Upper lobe of right lung (tissue), 1 donor: Measurements from ENCODE around the gene TMED7. TPM values are rescaled to one million over a fixed set of nuclear protein-coding genes. Genes with fewer than 3 reads are reported as not detected.

Experiments
- ATAC-seq: fragments of 200-7000 bp; cut with Tn5 transposase; one replicate; pipeline ENCODE4 v1.9.1; 2020; ENCODE audit warnings: mild to moderate bottlenecking, moderate library complexity
- DNase-seq: peaks from one replicate; pipeline ENCODE4 v3.0.0-alpha.2; 2020
- H3K27ac ChIP-seq: fragments of 200-600 bp; one replicate; pipeline ENCODE4 v1.8.0; 2022
- H3K27me3 ChIP-seq: fragments of 200-600 bp; one replicate; pipeline ENCODE4 v1.8.0; 2022; ENCODE audit warnings: mild to moderate bottlenecking
- H3K36me3 ChIP-seq: fragments of 200-600 bp; one replicate; pipeline ENCODE4 v1.8.0; 2022
- H3K4me1 ChIP-seq: fragments of 200-600 bp; one replicate; pipeline ENCODE4 v1.8.0; 2022
- H3K4me3 ChIP-seq: fragments of 200-600 bp; one replicate; pipeline ENCODE4 v1.8.0; 2022; ENCODE audit warnings: mild to moderate bottlenecking
- H3K9me3 ChIP-seq: fragments of 200-600 bp; one replicate; pipeline ENCODE4 v1.8.0; 2022
- intact Hi-C: fragments of 100-400 bp; cut with DNase I; formaldehyde crosslinking; loops from one replicate; pipeline ENCODE4 v1.11.0; 2022
- total RNA-seq: library from RNA; stranded (reverse); fragmentation: NEBNext Ultra II Directional; extraction: Animal tissue kit (Norgen Biotek cat#: 25700); gene quantifications from one replicate; pipeline ENCODE4 v1.2.1, GENCODE V29; 2021
- TF ChIP-seq, protein P1 (sequence below): fragments of 200-600 bp; IDR thresholded peaks from one replicate; pipeline ENCODE4 v1.8.0; 2022; ENCODE audit warnings: antibody characterized with exemption
- donor health status: DM: no; HTN: yes; CAD: no; lungs with severe emphysema.

Gene TMED7
- total RNA-seq, 1 donor from 2014 or later = 93.5 TPM

DNA sequence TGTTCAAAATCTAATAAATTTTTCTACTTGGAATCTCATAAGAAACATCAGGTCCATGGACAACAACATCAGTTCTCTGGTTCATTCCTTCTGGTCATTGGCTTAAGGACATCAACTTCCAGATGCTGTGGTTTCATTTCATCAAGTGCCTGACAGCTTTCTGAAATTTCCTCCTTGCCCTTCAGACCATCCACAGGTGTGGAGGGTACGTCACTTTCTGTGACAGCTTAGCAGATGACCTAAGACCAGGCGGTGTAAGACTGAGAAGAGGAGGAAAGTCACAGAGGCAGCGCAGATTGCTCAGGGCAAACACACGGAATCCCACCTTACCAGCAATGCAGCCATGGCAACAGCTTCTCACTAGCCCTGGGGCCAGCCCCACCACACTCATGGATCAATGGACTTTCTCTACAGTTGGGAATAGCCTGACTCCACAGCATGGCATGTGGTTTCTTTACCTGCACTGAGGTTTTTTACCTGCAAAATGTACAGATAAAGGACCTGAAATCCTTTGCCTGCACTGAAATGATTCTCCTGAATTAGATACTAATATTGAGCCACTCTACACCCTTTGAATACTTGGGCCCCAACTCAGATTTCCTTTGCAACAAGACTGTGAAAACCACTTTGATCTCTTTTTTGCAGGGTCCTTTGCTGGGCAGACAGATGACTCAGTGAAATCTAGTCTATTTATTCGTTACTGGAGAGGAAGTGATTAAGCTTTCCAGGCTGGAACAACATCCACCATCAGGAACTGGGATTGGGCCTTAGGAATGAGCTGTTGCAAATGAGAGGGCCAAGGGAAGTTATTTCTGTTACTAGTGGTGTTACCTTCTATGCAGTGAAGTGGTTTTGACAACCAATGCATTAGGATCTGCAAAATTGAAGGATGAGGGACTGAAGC lies 50.4 kb downstream of the TMED7 start:
- intact Hi-C loops = loop anchor here (5.0 kb wide), 1 partner anchor 268 kb away; no protein-coding TSS in a partner anchor
- no peak overlapping the region for H3K27ac ChIP-seq
- H3K4me1 ChIP-seq = no peaks in the 10 kb centered on the region
- H3K4me3 ChIP-seq = no peak overlapping the region
- no peaks in the 10 kb centered on the region for H3K9me3 ChIP-seq
- ATAC-seq (no peak), DNase-seq (no peak)
- no peaks in the 10 kb centered on the region for H3K36me3 ChIP-seq
- TF ChIP-seq, protein P1, sequence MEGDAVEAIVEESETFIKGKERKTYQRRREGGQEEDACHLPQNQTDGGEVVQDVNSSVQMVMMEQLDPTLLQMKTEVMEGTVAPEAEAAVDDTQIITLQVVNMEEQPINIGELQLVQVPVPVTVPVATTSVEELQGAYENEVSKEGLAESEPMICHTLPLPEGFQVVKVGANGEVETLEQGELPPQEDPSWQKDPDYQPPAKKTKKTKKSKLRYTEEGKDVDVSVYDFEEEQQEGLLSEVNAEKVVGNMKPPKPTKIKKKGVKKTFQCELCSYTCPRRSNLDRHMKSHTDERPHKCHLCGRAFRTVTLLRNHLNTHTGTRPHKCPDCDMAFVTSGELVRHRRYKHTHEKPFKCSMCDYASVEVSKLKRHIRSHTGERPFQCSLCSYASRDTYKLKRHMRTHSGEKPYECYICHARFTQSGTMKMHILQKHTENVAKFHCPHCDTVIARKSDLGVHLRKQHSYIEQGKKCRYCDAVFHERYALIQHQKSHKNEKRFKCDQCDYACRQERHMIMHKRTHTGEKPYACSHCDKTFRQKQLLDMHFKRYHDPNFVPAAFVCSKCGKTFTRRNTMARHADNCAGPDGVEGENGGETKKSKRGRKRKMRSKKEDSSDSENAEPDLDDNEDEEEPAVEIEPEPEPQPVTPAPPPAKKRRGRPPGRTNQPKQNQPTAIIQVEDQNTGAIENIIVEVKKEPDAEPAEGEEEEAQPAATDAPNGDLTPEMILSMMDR = no peak
- no peaks in the 10 kb centered on the region for H3K27me3 ChIP-seq

- Histone ChIP-seq H3K4me3 (no peak overlapping the region), H3K36me3 (no peaks in the 10 kb centered on the region), H3K27ac (no peak overlapping the region), H3K9me3 (no peaks in the 10 kb centered on the region), H3K4me1 (no peaks in the 10 kb centered on the region), H3K27me3 (no peaks in the 10 kb centered on the region)
- TF ChIP-seq, protein P1 = no peak
- intact Hi-C loops = no loop called here
- ATAC-seq = no peak
- DNase-seq = no peak
These were observed 52.7 kb downstream of the TMED7 start for GRCh38 chr5:115573133-115573532.

DNA sequence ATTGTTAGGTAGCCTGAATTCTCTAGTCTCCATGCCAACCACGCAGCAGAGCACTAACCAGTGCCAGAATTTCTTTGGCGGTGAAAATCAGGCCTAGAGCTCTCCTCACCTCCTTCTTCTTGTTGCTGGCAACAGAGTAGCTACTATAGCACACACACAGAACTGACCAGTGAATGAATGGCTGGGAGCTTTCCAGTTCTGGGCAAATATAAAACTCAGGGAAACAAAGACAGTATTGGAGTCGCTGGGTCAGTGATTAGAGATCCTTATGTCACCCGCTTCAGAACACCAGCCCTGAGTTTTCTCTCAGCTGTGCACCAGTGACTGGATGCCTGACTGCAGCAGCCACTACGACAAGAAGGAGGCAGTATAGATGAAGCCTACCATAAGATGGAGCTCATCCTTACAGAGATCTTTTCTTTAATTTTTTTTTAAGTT lies 54.4 kb downstream of the TMED7 start:
- Histone ChIP-seq H3K27me3 (no peaks in the 10 kb centered on the region), H3K36me3 (no peaks in the 10 kb centered on the region), H3K9me3 (no peaks in the 10 kb centered on the region), H3K4me1 (no peaks in the 10 kb centered on the region), H3K27ac (no peak overlapping the region), H3K4me3 (no peak overlapping the region)
- no peak for ATAC-seq
- TF ChIP-seq, protein P1 = no peak
- intact Hi-C loops = no loop called here
- DNase-seq = no peak

DNA sequence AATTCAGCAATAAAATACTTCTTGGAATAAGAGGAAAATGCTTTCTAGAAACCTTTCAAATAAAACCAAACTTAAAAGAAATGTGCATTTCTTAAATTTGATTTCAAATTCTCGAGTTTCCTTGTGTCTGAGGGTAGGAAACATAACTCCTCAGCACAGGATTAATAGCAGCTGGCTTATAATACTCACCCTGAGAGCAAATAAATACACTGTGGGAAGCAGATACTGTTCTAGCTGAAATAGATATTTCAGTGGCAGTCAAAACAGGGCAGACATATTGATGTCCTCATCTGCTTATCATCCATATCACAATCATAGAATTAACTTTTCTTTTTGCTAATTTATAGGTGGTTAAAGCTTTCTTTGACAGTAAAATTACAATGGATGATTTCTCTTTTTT lies 57.2 kb downstream of the TMED7 start:
- ATAC-seq = no peak
- no peaks in the 10 kb centered on the region for H3K27me3 ChIP-seq
- H3K9me3 ChIP-seq = no peaks in the 10 kb centered on the region
- no peaks in the 10 kb centered on the region for H3K36me3 ChIP-seq
- H3K4me1 ChIP-seq = no peaks in the 10 kb centered on the region
- TF ChIP-seq, protein P1 = no peak
- no peak overlapping the region for H3K4me3 ChIP-seq
- H3K27ac ChIP-seq = no peak overlapping the region
- DNase-seq = no peak
- intact Hi-C loops = no loop called here

- H3K9me3 ChIP-seq = no peaks in the 10 kb centered on the region
- TF ChIP-seq, protein P1 = no peak
- no peak overlapping the region for H3K4me3 ChIP-seq
- no peaks in the 10 kb centered on the region for H3K36me3 ChIP-seq
- H3K27me3 ChIP-seq = no peaks in the 10 kb centered on the region
- no peak overlapping the region for H3K27ac ChIP-seq
- ATAC-seq (no peak), DNase-seq (no peak)
- H3K4me1 ChIP-seq = no peaks in the 10 kb centered on the region
- intact Hi-C loops = no loop called here
These were observed 60.6 kb downstream of the TMED7 start for GRCh38 chr5:115565233-115565632.

Other genes starting within 250 kb of the TMED7 start
- 26.1 TPM for gene FEM1C, start 81.3 kb downstream of the TMED7 start, total RNA-seq
- 6.9 TPM for gene TICAM2, start 23.6 kb downstream of the TMED7 start, total RNA-seq
- gene CDO1, start 190.6 kb upstream of the TMED7 start, total RNA-seq = 20.1 TPM
- gene ATG12, start 215.5 kb upstream of the TMED7 start, total RNA-seq = 36.5 TPM
- 70.4 TPM for gene AP3S1, start 215.9 kb upstream of the TMED7 start, total RNA-seq